Stimulated activated CD4-positive, alpha-beta T cell treated with anti-CD3 and anti-CD28 coated beads, Interleukin-1b, Interleukin-23, amount 100 ng/mL, for 48 hours (primary cell): Measurements from ENCODE around the gene AGO3.
"Not testable (repeated sequence)": the region's sequence is repeated elsewhere in the genome, so short reads cannot be mapped to it uniquely, and the experiment has no call there.

Experiments
- DNase-seq: peaks from one replicate; pipeline ENCODE4 v3.0.0-alpha.2; 2020

AGO3 gene

DNA sequence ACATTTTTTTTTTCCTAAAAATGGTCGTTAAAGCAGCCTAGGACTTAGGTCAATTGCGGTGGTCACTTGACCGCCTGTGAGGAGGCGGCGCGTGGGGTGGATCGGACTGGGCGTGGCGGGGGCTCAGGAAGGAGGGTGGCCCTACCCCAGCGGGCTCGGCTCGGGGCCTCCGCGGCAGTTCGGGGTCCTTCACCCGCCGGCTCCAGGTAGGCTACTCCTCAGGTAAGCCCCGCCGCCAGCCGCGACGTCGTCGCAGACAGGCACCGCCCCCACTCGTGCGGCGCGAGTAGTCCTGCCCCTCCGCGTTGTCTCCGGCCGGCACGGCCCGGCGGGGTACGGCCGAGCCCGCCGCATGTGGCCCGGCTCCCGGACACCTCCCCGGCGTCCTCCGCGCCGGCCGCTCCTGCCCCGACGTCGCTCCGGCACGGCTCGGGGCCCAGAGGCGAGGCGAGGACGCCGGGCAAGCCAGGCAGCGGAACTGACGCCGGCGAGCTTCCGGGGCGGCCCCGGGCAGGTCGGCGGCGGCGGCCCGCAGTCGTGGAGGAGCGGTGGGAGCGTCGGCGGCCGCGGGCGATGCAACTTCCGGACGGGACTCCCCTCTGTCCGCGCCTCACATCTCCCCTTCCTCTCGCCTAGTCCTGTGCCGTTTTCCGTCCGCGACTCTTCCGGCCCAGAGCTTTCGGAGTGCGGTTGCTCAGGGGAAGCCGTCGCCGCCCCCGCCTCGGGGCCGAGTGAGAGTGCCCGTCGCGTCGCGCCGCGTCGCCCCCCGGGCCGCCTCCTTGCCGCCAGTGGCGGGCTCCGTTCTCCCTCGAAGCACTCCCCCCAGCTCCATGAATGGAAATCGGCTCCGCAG, at the start of gene AGO3:
TSS of gene AGO3 (plus strand) at position 513 of the 853 bp plus-strand sequence. CDS start at position 835, 322 bp downstream.
- peak; percentile 92 for DNase-seq

DNA sequence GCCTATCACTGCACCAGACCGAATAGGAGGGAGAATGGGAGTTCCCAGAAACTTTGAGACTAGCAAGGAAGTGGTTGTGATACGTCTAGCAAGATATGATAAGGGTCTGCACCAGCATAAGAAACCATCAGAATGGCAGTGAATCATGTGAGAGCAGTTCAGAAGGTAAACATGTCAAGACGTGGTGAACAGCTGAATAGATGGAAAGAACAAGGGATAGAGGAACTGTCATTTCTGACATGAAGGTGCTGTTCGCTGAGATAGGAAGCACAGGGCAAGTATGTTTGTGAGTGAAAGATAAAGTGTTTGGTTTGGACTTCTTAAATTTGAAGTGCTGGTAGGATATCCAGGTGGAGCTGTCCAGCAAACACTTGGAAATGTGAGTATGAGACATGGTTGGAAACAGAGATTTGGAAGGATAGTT, 49.0 kb upstream of the AGO3 start:
- DNase-seq = no peak

- no peak for DNase-seq
These were observed 48.3 kb upstream of the AGO3 start for GRCh38 chr1:35882586-35882944.

- peak; percentile 97 for DNase-seq
These were observed 47.8 kb upstream of the AGO3 start, which contains the start of gene AGO1 for GRCh38 chr1:35882945-35883634. Gene AGO1, plus strand, starts transcription at chr1:35883209. Its CDS starts 213 bp downstream, at chr1:35883422.

DNA sequence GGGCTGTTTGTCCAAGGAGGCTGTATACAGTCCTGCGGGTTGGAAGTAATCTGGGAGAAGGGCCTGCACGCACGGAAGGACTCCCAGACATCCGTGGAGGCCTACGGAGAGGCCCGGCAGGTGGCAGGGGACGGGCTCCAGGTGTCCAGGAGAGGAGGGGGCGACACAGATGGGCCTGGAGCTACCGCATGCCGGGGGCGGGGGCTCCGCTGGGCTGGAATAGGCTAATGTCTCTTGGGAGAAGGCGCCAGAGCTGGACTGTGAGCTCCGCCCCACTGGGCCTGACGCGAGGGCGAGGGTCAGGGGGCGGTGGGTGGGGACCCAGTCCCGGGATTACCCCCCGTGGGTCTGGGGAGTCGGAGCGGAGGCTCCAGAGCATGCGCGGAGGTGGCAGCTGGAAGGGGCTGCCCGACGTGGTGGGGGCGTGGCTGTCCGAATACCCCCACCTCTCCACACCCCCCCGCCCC, 47.2 kb upstream of the AGO3 start:
- peak; percentile 26 for DNase-seq

GRCh38 chr1:35884934-35885333, 46.0 kb upstream of the AGO3 start:
- no peak for DNase-seq

DNA sequence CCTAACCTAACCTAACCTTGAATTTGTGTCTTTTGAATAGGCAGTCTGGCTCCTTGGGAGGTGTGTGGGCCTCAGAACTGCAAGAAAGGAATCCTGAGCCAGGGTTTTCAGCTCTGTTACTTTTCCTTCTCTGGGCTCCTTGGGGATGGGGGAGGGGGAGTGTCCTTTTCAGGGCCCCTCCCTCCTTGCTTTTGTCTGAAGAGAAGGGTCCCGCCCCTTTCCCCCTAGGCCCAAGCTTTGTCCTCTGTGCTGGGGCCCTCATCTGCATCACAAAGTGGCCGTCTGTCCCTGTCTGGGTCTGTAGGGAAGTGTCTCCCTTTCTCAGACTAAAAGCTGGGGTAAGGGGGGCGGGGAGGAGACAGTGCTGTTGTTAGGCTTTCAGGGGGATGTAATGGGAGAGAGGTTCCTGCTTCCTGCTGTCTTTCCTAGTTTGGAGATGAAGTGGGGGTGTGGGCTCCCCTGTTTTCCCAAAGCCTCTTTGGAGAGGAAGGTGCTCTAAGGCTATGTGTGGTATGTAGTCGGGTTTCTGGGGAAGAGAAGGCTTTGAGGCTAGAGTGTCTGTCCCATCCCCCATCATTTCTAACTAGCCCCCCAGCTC, 44.8 kb upstream of the AGO3 start:
- DNase-seq = no peak

GRCh38 chr1:35886577-35887431, 44.1 kb upstream of the AGO3 start:
- DNase-seq = no peak

DNA sequence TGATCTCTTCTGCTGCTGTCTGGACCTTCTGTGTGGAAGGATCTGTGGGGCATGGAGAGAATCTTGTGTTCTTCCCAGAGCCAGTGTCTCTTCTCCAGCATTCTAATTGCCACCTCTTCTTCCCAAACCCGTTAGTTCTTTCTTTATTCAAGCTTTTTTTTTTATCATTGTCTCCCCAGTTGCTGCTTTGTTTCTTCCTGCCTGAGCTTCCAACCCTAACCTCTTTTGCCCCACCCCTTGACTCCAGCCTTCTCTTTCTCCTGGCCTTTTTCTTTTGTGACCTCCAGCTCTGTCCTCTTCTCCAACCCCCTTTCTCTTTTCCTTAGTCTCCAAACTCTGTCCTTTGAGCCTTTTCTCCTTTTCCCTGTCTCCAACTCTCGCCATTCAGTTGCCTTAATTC, 43.4 kb upstream of the AGO3 start:
- no peak for DNase-seq

DNA sequence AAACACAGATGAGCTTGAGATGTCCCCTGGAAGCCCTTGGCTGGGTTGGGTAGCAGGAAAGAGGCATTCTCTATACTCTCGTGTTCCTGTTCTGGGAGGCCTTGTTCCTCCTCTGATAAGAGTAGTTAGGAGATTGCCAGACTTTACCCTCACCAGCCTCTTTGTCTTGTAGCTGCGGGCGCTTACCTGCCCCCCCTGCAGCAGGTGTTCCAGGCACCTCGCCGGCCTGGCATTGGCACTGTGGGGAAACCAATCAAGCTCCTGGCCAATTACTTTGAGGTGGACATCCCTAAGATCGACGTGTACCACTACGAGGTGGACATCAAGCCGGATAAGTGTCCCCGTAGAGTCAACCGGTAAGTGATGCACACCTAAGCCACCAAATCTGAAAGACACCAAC, 42.6 kb upstream of the AGO3 start:
- DNase-seq = no peak

- not testable (repeated sequence) for DNase-seq
These were observed 41.9 kb upstream of the AGO3 start for GRCh38 chr1:35888981-35889380.

DNA sequence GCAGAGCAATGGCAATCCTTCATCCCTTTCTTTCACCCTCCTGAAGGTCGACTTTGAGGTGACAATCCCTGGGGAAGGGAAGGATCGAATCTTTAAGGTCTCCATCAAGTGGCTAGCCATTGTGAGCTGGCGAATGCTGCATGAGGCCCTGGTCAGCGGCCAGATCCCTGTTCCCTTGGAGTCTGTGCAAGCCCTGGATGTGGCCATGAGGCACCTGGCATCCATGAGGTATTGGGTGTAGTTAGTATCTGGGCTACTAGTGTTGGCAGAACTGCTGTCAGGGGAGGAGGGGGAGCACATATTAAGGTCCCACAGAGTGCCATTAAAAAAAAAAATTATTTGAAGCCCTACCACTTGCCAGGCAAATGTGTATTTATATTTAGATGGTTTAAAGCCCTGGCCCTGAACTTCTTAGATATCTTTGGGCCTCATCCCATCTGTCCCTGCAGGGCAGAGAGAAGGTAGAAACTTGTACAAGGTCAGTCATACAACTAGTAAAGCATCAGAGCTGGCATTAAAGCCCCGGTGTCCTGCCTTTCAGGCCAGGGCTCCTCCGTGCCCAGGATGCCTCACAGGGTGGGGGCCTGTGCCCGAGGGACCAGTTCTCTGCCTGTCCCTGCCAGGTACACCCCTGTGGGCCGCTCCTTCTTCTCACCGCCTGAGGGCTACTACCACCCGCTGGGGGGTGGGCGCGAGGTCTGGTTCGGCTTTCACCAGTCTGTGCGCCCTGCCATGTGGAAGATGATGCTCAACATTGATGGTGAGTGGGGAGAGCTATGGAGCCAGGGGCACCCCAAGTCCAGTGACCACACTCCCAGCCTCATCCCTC, 37.6 kb upstream of the AGO3 start:
- DNase-seq = no peak

- DNase-seq = no peak
These were observed 36.7 kb upstream of the AGO3 start for GRCh38 chr1:35894183-35894582.

DNA sequence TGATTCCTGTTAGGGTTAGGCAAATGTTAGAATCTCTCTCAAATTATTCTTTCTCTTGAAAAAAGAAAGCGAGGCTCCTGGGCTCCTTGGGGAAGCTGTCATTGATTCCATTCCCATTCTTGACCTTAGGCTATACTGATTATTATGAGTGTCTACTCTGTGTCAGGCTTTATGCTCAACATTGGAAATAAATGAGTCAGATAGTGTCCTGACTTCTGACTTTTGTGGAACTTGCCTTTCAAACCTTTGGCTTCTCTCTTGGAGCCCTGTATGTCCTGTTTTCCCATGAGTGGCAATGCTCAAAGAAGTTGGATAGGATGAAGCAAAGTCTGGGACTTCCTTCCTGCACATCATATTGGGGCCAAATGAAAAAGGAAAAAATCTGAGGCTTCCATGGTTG, 36.2 kb upstream of the AGO3 start:
- DNase-seq = no peak

- DNase-seq = no peak
These were observed 31.0 kb upstream of the AGO3 start for GRCh38 chr1:35899941-35900340.

GRCh38 chr1:35901235-35901634, 29.7 kb upstream of the AGO3 start:
- no peak for DNase-seq

- no peak for DNase-seq
These were observed 28.2 kb upstream of the AGO3 start for GRCh38 chr1:35902671-35903070.

GRCh38 chr1:35914717-35915116, 16.2 kb upstream of the AGO3 start:
- DNase-seq = no peak

DNA sequence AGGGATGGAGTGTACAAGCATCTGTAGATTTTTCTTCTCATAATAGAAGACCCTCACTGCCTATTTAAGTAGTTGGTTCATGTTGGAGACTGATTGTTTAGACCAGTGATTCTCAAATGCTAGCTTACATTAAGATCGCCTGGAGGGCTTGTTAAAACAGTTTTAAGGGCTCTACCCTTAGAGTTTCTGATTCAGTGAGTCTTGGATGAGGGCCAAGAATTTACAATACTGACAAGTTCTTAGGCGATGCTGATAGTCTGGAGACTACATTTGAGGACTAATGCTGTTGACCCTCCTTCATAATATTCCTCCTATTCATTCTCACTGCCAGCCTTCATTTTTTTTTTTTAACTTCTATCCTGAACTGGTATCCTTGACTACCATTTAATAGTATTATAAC, 15.2 kb upstream of the AGO3 start:
- no peak for DNase-seq

- DNase-seq = no peak
These were observed 7.1 kb upstream of the AGO3 start for GRCh38 chr1:35923791-35924221.

- DNase-seq = no peak
These were observed 6.1 kb upstream of the AGO3 start for GRCh38 chr1:35924838-35925237.

DNA sequence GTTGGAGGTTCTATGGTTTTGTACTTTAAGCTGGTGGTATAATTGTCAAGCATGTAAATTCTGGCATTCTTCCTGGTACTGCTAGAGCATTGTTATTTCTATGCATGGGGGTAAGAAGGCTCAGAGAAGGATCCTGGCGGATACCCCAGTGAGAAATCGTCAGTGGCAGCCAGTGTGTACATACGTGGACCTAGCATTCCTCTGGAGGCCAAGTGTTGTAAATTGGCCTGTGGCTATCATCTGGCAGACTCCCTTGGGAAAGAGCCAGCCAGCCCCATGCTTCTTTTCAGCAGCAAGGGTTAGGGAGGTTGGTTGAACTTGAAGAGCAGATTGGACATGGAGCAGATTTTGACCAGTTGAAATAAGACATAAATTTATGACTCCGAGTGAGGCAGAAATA, 5.2 kb upstream of the AGO3 start:
- DNase-seq = no peak
